ENCODE results near the gene SORL1.

The SORL1 gene

GRCh38 chr11:121554552-121554951, 102.4 kb downstream of the SORL1 start:
- DNase-seq (ENCODE audit: low spot score) = no peak
- TF ChIP-seq, protein P1, sequence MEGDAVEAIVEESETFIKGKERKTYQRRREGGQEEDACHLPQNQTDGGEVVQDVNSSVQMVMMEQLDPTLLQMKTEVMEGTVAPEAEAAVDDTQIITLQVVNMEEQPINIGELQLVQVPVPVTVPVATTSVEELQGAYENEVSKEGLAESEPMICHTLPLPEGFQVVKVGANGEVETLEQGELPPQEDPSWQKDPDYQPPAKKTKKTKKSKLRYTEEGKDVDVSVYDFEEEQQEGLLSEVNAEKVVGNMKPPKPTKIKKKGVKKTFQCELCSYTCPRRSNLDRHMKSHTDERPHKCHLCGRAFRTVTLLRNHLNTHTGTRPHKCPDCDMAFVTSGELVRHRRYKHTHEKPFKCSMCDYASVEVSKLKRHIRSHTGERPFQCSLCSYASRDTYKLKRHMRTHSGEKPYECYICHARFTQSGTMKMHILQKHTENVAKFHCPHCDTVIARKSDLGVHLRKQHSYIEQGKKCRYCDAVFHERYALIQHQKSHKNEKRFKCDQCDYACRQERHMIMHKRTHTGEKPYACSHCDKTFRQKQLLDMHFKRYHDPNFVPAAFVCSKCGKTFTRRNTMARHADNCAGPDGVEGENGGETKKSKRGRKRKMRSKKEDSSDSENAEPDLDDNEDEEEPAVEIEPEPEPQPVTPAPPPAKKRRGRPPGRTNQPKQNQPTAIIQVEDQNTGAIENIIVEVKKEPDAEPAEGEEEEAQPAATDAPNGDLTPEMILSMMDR (IDR thresholded peaks at IDR 0.05; ENCODE audit: extremely low read depth, missing control alignments) = no peak

DNA sequence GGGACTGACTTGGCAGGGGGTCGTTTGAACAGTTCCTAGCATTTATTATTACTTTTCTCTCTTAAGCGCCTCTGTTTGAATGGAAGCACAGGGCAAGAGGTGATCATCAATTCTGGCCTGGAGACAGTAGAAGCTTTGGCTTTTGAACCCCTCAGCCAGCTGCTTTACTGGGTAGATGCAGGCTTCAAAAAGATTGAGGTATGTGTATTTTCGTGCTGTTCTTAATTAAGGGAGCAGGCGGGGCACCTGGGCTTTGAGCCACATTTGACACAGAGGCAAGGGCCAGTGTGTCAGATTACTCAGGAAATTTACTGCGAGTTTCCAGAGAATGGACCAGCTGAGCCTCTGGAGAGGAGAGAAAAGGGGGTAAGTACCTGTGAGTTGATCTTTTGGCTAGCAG, 103.0 kb downstream of the SORL1 start:
- TF ChIP-seq, protein P1 (IDR thresholded peaks at IDR 0.05; ENCODE audit: extremely low read depth, missing control alignments) = no peak
- DNase-seq (ENCODE audit: low spot score) = no peak

DNA sequence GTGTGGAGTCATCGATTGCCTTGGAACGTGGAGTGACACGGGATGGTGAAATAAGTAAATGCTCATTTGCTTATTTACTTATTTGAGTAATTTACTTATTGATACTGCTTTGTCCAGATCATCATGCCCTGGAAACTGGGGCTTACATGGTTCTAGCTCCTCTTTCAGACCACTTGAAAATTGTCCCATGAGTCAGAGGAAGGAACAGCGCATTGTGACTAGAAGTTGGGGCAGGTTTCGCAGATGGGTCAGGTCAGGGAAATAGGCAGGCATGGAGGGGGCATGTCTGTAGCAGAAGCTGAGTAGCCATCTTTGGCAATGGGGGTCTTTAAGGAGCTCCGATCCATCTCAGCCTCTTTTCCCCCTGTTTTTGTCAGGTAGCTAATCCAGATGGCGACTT, 104.8 kb downstream of the SORL1 start:
- TF ChIP-seq, protein P1 (IDR thresholded peaks at IDR 0.05; ENCODE audit: extremely low read depth, missing control alignments) = no peak
- no peak for DNase-seq (ENCODE audit: low spot score)

DNA sequence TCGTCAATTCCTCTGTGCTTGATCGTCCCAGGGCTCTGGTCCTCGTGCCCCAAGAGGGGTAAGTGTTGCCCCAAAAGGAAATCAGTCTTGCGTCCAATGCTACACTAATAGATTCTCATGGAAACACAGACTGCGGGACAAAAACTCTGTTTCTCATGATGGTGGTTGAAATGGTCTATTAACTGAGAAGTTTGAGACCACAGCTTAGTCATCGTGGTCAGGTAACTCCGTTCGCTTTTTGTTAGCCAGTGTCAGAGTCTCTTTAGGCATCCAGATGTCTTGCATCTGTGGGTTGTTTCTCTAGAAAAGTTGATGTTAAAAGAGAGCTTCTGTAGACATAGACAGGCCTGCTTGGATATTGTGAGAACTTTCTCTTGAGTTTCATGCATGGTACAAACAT, 105.2 kb downstream of the SORL1 start:
- DNase-seq (ENCODE audit: low spot score) = peak; percentile 54
- TF ChIP-seq, protein P1 (IDR thresholded peaks at IDR 0.05; ENCODE audit: extremely low read depth, missing control alignments) = no peak

DNA sequence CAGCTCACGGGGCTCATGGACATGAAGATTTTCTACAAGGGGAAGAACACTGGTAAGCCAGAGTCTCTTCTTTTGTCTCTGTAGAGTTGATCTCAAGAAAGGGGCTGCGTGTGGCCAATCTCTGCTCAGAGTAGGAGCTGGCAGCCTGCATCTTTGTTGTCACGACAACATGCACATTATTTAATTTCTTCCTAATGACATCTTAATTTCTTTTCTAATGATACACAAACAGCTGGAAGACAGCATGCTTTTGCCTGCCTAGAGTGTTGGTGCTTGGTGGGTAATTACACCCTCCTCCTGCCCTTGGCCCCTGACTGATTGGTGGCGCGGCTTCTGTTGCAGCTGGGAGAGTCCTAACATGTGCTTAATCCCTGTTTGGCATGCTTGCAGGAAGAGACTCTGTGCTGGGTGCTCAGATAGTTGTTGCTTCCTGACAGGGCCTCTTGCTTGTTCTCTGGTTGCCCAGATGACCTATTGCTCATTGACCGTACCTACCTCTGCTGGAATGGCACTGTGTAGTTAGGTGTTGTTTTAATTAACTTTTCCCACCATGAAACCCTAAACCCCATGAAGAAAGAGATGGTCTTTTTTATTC, 107.6 kb downstream of the SORL1 start:
- DNase-seq (ENCODE audit: low spot score) = no peak
- TF ChIP-seq, protein P1 (IDR thresholded peaks at IDR 0.05; ENCODE audit: extremely low read depth, missing control alignments) = no peak

DNA sequence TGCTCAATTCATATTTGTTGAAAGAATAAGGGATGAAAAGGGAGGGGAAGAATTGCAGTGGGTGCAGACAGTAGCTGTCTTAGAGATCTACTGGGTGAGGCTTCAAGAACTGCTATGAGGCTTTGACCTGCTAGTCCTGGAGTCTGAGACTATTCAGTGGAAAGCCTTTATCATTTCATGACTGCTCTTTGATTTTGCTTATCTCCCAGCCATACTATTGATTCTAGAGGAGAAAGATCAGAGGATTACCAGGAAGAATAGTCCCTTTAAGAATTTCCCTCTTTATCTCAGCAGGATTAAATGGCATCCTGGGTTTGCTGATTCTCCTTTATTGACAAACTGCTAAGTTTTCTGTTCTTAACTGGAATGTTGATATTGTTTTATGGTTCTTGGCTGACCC, 108.1 kb downstream of the SORL1 start:
- no peak for DNase-seq (ENCODE audit: low spot score)
- TF ChIP-seq, protein P1 (IDR thresholded peaks at IDR 0.05; ENCODE audit: extremely low read depth, missing control alignments) = no peak

DNA sequence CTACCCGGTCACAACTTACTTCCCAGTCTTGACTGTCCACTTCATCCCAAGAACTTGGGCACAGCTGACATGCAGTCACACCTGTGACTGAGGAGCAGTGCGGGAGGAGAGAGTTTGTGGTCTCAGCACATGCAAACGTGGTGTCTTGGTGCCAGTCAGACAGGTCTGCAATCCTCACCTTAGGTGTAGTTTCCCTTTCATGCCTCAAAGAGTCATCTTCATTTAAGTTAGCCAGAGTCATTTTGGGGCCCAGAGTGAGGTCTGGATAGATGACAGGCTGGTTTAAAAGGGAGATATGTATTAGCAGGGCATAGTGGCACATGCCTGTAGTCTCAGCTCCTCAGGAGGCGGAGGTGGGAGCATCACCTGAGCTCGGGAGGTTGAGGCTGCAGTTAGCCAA, 109.1 kb downstream of the SORL1 start:
- DNase-seq (ENCODE audit: low spot score) = no peak
- TF ChIP-seq, protein P1 (IDR thresholded peaks at IDR 0.05; ENCODE audit: extremely low read depth, missing control alignments) = no peak

All from GM20000 (cell line).